HepG2 (cell line): Measurements from ENCODE around the gene AUTS2. TPM values are rescaled to one million over a fixed set of nuclear protein-coding genes. Genes with fewer than 3 reads are reported as not detected.

Source experiments
- ATAC-seq: fragments of 200-7000 bp; cut with Tn5 transposase; 3 replicates; pipeline ENCODE4 v1.9.1; 2020; ENCODE audit warnings: mild to moderate bottlenecking, moderate library complexity
- BruUV-seq: library from RNA; stranded (reverse); fragments of 400-500 nt; replicated peaks from 2 replicates; lab custom pipeline; 2021; lab: Mats Ljungman, UMichigan
- CTCF ChIA-PET: fragments of 300-600 bp; formaldehyde crosslinking; extraction: SDS; loops from one replicate; lab custom pipeline; 2021; ENCODE audit warnings: low total read pairs, inconsistent platforms, low intra/inter-chr PET ratio; lab: Yijun Ruan, JAX
- POLR2A ChIA-PET: fragments of 350-600 bp; sonication (Branson Sonifier 250); formaldehyde crosslinking; loops from one replicate; lab custom pipeline; 2020; ENCODE audit warnings: antibody characterized with exemption, inconsistent platforms; lab: Yijun Ruan, JAX
- DNase-seq: peaks from one replicate; pipeline ENCODE4 v3.0.0-alpha.2; 2015; ENCODE audit warnings: low spot score
- FAIRE-seq: peaks from 3 replicates; lab custom pipeline; 2011; peaks lifted over from hg19 to GRCh38; lab: Jason Lieb, UNC
- H2AFZ ChIP-seq: one replicate; pipeline ENCODE4 v1.6.1; 2011; ENCODE audit warnings: low read length, inconsistent platforms
- H3K27ac ChIP-seq: fragments of 300-600 bp; 3 replicates; pipeline ENCODE4 v1.8.0; 2011; ENCODE audit warnings: mixed run types, mild to moderate bottlenecking, mixed read lengths, low read length, inconsistent platforms; ENCODE audit not compliant: insufficient read depth; ENCODE audit errors: extremely low read length
- H3K27me3 ChIP-seq, 2 experiments: fragments of 200-600 bp in 1 of 2; 2 replicates in 1 of 2; 3 replicates in 1 of 2; pipeline versions ENCODE4 v1.6.0 to v1.8.0; 2011; ENCODE audit warnings: low read length in 2 of 2, mild to moderate bottlenecking in 2 of 2, moderate library complexity in 2 of 2, inconsistent platforms in 1 of 2; ENCODE audit not compliant: insufficient read depth in 2 of 2, control insufficient read depth in 1 of 2
- H3K36me3 ChIP-seq, 2 experiments: fragments of 200-600 bp in 1 of 2; replicated peaks in 1 of 2; 2 replicates in 1 of 2; 3 replicates in 1 of 2; pipeline versions ENCODE4 v1.5.1 to v1.8.0; 2011; ENCODE audit warnings: low read length in 2 of 2, inconsistent platforms in 1 of 2; ENCODE audit not compliant: insufficient read depth in 2 of 2, control insufficient read depth in 1 of 2
- H3K4me1 ChIP-seq: 2 replicates; pipeline ENCODE4 v1.5.1; 2012; ENCODE audit warnings: low read length, inconsistent platforms; ENCODE audit not compliant: insufficient read depth
- H3K4me2 ChIP-seq: 2 replicates; pipeline ENCODE4 v1.6.0; 2011; ENCODE audit warnings: low read depth, low read length, inconsistent platforms
- H3K4me3 ChIP-seq, 3 experiments: fragments of 200-600 bp in 1 of 3; sonication (generic), shearing (Covaris generic) in 1 of 3; replicated peaks in 1 of 3; 2 replicates each; pipeline ENCODE4 v1.5.1; 2011 to 2016; ENCODE audit warnings: low read length in 3 of 3, inconsistent platforms in 2 of 3, low read depth in 2 of 3, mild to moderate bottlenecking in 2 of 3, control low read depth in 1 of 3, mixed read lengths in 1 of 3; ENCODE audit not compliant: insufficient read depth in 1 of 3
- H3K79me2 ChIP-seq: one replicate; pipeline ENCODE4 v1.6.1; 2011; ENCODE audit warnings: low read length, inconsistent platforms; ENCODE audit not compliant: insufficient read depth
- H3K9ac ChIP-seq: 2 replicates; pipeline ENCODE4 v1.6.0; 2011; ENCODE audit warnings: mild to moderate bottlenecking, low read depth, low read length, inconsistent platforms; ENCODE audit not compliant: insufficient read depth
- H3K9me3 ChIP-seq: 2 replicates; pipeline ENCODE4 v1.5.1; 2012; ENCODE audit warnings: mild to moderate bottlenecking, low read length
- H4K20me1 ChIP-seq: 2 replicates; pipeline ENCODE4 v1.6.0; 2011; ENCODE audit warnings: inconsistent platforms, mild to moderate bottlenecking, low read length, moderate library complexity; ENCODE audit not compliant: insufficient read depth
- MTA3 ChIP-seq: sonication (generic); formaldehyde crosslinking; IDR thresholded peaks from 2 replicates; pipeline ENCODE4 v1.4.0; 2020; ENCODE audit warnings: missing genetic modification reagents
- PCBP2 ChIP-seq: fragments of 200-400 bp; formaldehyde crosslinking; optimal IDR thresholded peaks from 2 replicates; pipeline ENCODE3; 2018; ENCODE audit warnings: low read length, low read depth; ENCODE audit not compliant: poor library complexity, severe bottlenecking
- PTBP1 ChIP-seq: fragments of 200-400 bp; formaldehyde crosslinking; IDR thresholded peaks from 2 replicates; pipeline ENCODE4 v1.6.1; 2018; ENCODE audit warnings: low read length, low read depth; ENCODE audit not compliant: poor library complexity, severe bottlenecking
- RFXANK ChIP-seq: IDR thresholded peaks from 2 replicates; pipeline ENCODE4 v1.6.1; 2016
- TOPORS ChIP-seq: sonication (generic); formaldehyde crosslinking; IDR thresholded peaks from 2 replicates; pipeline ENCODE4 v1.8.0; 2023; ENCODE audit warnings: mild to moderate bottlenecking, missing genetic modification reagents
- in situ Hi-C: cut with HindIII; loops from 2 replicates; pipeline ENCODE4 v1.10.0; 2017; ENCODE audit warnings: low pct_unique_long_range_greater_than_20kb; ENCODE audit not compliant: extremely low pct_ligation_motif_present
- intact Hi-C: fragments of 100-400 bp; cut with micrococcal nuclease; formaldehyde crosslinking; loops from one replicate; pipeline ENCODE4 v1.10.0; 2022; ENCODE audit not compliant: unreplicated experiment
- polyA plus RNA-seq, 8 experiments: library from polyadenylated mRNA; depleted of rRNA in 3 of 8; stranded (reverse) in 7 of 8; unstranded in 1 of 8; fragments of >200 nt; fragmentation: Illumina TruSeq in 4 of 8; extraction: Trizol in 4 of 8; gene quantifications; 2 replicates each; pipeline versions ENCODE4 v1.2.1 to v1.2.3, GENCODE V29; 2011 to 2016; ENCODE audit warnings: low read depth in 4 of 8, missing spikeins in 1 of 8, mixed read lengths in 1 of 8; ENCODE audit not compliant: insufficient read depth in 1 of 8
- total RNA-seq, 5 experiments: library from RNA; depleted of rRNA; stranded (reverse); fragments of >200 nt; fragmentation: Illumina TruSeq; extraction: Trizol; gene quantifications; 2 replicates each; pipeline ENCODE4 v1.2.3, GENCODE V29; 2016; ENCODE audit warnings: low read depth in 1 of 5
- TF ChIP-seq, protein P1 (sequence below): sonication (generic); formaldehyde crosslinking; IDR thresholded peaks from 2 replicates; pipeline ENCODE4 v1.4.0; 2020; ENCODE audit warnings: missing genetic modification reagents
- TF ChIP-seq, protein P2 (sequence below): sonication (generic); formaldehyde crosslinking; IDR thresholded peaks from 2 replicates; pipeline ENCODE4 v1.4.0; 2020; ENCODE audit warnings: missing genetic modification reagents

Gene AUTS2
- total and polyA plus RNA-seq, 2 of the 13 experiments (the other 11 are each of a cell fraction or from before 2014, with no cell fraction given): 0.38 TPM; not detected in 1

DNA sequence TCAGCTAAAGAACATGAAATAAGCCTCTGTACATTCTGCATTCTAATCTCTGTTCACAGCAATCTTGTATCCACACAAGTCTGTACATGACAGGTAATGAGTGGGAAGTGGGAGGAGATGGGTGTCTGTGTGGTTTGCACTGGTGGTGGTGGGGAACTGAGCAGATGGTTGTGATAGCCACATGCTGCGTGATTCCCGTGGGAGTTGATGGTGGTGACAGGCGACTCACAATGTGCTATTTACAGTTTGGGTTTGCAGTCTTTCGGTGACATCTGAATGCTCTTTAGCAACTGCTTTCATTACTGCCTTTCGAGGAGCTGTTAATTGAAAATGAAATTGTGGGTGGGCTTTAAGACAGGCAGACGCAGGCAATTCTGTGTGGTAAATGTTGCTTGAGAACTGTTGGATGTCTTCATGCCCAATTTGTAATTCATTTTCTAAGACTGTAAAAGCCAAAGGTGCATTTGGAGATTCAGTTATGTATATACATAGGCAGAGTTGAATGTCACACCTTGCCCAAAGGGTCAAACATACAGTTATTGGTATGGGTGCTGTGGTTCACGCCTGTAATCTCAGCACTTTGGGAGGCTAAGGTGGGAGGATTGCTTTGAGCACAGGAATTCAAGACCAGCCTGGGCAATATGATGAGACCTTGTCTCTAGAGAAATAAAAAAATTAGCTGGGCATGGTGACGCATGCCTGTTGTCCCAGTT, 308.2 kb downstream of the AUTS2 start (continued):
- no peak for TF ChIP-seq TOPORS (CRISPR knock-in tag)
- TF ChIP-seq, protein P1, sequence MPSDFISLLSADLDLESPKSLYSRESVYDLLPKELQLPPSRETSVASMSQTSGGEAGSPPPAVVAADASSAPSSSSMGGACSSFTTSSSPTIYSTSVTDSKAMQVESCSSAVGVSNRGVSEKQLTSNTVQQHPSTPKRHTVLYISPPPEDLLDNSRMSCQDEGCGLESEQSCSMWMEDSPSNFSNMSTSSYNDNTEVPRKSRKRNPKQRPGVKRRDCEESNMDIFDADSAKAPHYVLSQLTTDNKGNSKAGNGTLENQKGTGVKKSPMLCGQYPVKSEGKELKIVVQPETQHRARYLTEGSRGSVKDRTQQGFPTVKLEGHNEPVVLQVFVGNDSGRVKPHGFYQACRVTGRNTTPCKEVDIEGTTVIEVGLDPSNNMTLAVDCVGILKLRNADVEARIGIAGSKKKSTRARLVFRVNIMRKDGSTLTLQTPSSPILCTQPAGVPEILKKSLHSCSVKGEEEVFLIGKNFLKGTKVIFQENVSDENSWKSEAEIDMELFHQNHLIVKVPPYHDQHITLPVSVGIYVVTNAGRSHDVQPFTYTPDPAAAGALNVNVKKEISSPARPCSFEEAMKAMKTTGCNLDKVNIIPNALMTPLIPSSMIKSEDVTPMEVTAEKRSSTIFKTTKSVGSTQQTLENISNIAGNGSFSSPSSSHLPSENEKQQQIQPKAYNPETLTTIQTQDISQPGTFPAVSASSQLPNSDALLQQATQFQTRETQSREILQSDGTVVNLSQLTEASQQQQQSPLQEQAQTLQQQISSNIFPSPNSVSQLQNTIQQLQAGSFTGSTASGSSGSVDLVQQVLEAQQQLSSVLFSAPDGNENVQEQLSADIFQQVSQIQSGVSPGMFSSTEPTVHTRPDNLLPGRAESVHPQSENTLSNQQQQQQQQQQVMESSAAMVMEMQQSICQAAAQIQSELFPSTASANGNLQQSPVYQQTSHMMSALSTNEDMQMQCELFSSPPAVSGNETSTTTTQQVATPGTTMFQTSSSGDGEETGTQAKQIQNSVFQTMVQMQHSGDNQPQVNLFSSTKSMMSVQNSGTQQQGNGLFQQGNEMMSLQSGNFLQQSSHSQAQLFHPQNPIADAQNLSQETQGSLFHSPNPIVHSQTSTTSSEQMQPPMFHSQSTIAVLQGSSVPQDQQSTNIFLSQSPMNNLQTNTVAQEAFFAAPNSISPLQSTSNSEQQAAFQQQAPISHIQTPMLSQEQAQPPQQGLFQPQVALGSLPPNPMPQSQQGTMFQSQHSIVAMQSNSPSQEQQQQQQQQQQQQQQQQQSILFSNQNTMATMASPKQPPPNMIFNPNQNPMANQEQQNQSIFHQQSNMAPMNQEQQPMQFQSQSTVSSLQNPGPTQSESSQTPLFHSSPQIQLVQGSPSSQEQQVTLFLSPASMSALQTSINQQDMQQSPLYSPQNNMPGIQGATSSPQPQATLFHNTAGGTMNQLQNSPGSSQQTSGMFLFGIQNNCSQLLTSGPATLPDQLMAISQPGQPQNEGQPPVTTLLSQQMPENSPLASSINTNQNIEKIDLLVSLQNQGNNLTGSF (CRISPR knock-in tag): no peak
- TF ChIP-seq MTA3 (CRISPR knock-in tag): no peak
- no peak for TF ChIP-seq PCBP2
- TF ChIP-seq RFXANK (CRISPR knock-in tag): no peak
- TF ChIP-seq PTBP1: no peak

DNA sequence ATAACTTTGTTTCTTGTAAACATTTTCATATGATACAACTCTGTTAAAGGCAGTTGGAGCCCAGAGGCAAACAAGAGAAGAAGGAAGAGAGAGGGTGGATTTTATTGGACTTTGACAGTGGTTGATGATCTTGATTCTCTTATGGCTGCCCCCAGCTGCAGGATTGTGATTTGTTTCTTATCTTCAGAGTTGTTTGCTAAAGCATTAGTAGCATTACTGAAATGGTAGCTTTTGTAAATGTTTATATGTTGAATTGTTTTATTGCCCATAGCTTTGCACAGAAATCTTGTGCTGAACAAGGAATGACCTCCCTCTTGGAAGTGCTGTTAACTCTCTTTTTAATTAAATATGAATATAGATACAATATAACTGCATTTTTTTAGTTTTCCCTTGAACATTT, 309.4 kb downstream of the AUTS2 start:
- Histone ChIP-seq H3K27me3 (no peaks in the 10 kb centered on the region), H3K79me2 (no peaks in the 10 kb centered on the region), H3K9me3 (no peaks in the 10 kb centered on the region), H3K27ac (no peak overlapping the region), H4K20me1 (no peaks in the 10 kb centered on the region), H3K4me1 (no peaks in the 10 kb centered on the region), H3K9ac (no peak overlapping the region), H3K4me3 (no peak overlapping the region), H2AFZ (no peak overlapping the region), H3K36me3 (no peaks in the 10 kb centered on the region), H3K4me2 (no peak overlapping the region)
- ChIA-PET POLR2A (no interaction called here), CTCF (no interaction called here)
- in situ Hi-C loops: no loop called here
- intact Hi-C loops: no loop called here
- FAIRE-seq (no peak), DNase-seq (no peak), ATAC-seq (no peak)
- TF ChIP-seq, protein P2, sequence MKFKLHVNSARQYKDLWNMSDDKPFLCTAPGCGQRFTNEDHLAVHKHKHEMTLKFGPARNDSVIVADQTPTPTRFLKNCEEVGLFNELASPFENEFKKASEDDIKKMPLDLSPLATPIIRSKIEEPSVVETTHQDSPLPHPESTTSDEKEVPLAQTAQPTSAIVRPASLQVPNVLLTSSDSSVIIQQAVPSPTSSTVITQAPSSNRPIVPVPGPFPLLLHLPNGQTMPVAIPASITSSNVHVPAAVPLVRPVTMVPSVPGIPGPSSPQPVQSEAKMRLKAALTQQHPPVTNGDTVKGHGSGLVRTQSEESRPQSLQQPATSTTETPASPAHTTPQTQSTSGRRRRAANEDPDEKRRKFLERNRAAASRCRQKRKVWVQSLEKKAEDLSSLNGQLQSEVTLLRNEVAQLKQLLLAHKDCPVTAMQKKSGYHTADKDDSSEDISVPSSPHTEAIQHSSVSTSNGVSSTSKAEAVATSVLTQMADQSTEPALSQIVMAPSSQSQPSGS (CRISPR knock-in tag): no peak
- BruUV-seq: no TSS peak
